ENCODE results near the gene BRMS1. TPM values are rescaled to one million over a fixed set of nuclear protein-coding genes. Genes with fewer than 3 reads are reported as not detected.
"Not testable (repeated sequence)": the region's sequence is repeated elsewhere in the genome, so short reads cannot be mapped to it uniquely, and the experiment has no call there.

The BRMS1 gene
- total and polyA plus RNA-seq, 2 experiments from 2014 or later: 46.2 to 65.9 TPM

DNA sequence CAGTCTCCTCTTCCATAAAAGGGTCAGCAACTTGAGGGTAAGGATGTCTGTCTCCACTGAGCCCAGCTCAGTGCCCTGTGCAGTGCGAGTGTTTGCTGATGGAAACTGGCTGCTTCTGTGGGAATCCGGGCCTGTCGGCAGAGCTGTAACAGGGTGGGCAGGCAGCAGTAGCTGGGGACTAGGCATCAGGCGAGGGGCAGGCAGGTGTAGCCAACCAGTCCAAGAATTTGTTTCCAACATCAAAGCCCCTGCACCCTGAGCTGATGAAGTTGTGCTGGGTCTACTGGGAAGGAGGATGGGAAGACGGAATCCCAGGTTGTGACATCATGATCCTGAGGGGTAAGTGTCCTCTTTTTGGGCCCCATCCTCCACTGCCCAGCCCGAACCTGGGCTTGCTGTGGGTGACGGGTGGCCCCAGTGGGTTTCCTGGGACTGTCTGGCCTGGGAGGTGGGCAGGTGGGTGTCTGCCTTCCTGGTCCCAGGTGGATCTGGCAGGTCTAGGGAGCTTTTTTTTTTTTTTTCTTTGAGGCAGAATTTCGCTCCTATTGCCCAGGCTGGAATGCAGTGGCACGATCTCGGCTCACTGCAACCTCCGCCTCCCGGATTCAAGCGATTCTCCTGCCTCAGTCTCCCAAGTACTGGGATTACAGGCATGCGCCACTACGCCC lies 15.6 kb upstream of the BRMS1 start:
- no peak overlapping the region for H3K4me3 ChIP-seq
- no peaks in the 10 kb centered on the region for H3K36me3 ChIP-seq (ENCODE audit: low read depth)
- no peaks in the 10 kb centered on the region for H3K9me2 ChIP-seq (ENCODE audit: insufficient read depth)
- DNase-seq: no peak
- H3K4me2 ChIP-seq (ENCODE audit: unreplicated experiment): no peak overlapping the region
- 90 to 91% methylated on average over 15 of the region's 15 CpGs for WGBS, 2 experiments (ENCODE audit: low coverage in 1 of 2, low lambda C conversion rate in 2 of 2, missing lambda C conversion rate in 2 of 2)
- no peaks in the 10 kb centered on the region for H3K79me2 ChIP-seq (ENCODE audit: insufficient read depth)
- no peak overlapping the region for H2AFZ ChIP-seq
- H4K20me1 ChIP-seq (ENCODE audit: insufficient read depth): no peaks in the 10 kb centered on the region
- no peaks in the 10 kb centered on the region for H3K4me1 ChIP-seq (ENCODE audit: insufficient read depth)
- no peaks in the 10 kb centered on the region for H3K27me3 ChIP-seq (replicated peaks; ENCODE audit: insufficient read depth)
- H3F3A ChIP-seq (ENCODE audit: insufficient read depth): no peaks in the 10 kb centered on the region
- TF ChIP-seq EZH2phosphoT487 (IDR thresholded peaks at IDR 0.05; ENCODE audit: insufficient read depth, low read depth) (no peak), EZH2 (IDR thresholded peaks at IDR 0.05; ENCODE audit: insufficient read depth, poor library complexity, severe bottlenecking) (no peak)
- H3K9ac ChIP-seq: no peak overlapping the region
- no peaks in the 10 kb centered on the region for H3K9me3 ChIP-seq (ENCODE audit: low read depth)
- in situ Hi-C loops (cut with MboI): no loop called here
- H3K27ac ChIP-seq: no peak overlapping the region

DNA sequence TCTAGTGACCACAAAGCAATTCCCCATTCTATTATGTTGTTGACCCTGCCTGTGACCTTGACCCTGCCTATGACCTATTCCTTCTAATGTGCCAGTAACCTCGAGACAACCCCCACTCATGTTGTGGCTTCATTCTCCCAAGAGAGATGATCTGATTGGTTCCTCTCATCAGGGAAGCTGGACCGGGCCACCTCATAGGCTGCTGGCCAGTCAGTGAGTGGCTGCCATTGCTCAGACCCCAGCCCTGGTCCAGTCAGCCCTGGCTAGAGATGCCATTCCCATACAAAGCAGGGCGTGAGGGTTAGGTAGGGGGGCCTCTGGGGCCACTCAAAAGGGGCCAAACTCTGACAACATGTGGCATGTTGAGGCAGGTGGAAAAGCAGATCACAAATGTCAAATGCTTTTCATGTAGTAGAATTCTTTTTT lies 14.8 kb upstream of the BRMS1 start:
- Histone ChIP-seq H3K27me3 (replicated peaks; ENCODE audit: insufficient read depth) (no peaks in the 10 kb centered on the region), H3K27ac (no peak overlapping the region), H3K9me3 (ENCODE audit: low read depth) (no peaks in the 10 kb centered on the region), H4K20me1 (ENCODE audit: insufficient read depth) (no peaks in the 10 kb centered on the region), H3K4me3 (no peak overlapping the region), H3F3A (ENCODE audit: insufficient read depth) (no peaks in the 10 kb centered on the region), H3K36me3 (ENCODE audit: low read depth) (no peaks in the 10 kb centered on the region), H2AFZ (no peak overlapping the region), H3K4me1 (ENCODE audit: insufficient read depth) (no peaks in the 10 kb centered on the region), H3K4me2 (ENCODE audit: unreplicated experiment) (no peak overlapping the region), H3K9me2 (ENCODE audit: insufficient read depth) (no peaks in the 10 kb centered on the region), H3K9ac (no peak overlapping the region), H3K79me2 (ENCODE audit: insufficient read depth) (no peaks in the 10 kb centered on the region)
- in situ Hi-C loops (cut with MboI): no loop called here
- no peak for TF ChIP-seq EZH2 (IDR thresholded peaks at IDR 0.05; ENCODE audit: insufficient read depth, poor library complexity, severe bottlenecking)
- TF ChIP-seq EZH2phosphoT487 (IDR thresholded peaks at IDR 0.05; ENCODE audit: insufficient read depth, low read depth): no peak
- WGBS, 2 experiments (ENCODE audit: low coverage in 1 of 2, low lambda C conversion rate in 2 of 2, missing lambda C conversion rate in 2 of 2): 67 to 75% methylated on average over 3 of the region's 3 CpGs
- DNase-seq: no peak

DNA sequence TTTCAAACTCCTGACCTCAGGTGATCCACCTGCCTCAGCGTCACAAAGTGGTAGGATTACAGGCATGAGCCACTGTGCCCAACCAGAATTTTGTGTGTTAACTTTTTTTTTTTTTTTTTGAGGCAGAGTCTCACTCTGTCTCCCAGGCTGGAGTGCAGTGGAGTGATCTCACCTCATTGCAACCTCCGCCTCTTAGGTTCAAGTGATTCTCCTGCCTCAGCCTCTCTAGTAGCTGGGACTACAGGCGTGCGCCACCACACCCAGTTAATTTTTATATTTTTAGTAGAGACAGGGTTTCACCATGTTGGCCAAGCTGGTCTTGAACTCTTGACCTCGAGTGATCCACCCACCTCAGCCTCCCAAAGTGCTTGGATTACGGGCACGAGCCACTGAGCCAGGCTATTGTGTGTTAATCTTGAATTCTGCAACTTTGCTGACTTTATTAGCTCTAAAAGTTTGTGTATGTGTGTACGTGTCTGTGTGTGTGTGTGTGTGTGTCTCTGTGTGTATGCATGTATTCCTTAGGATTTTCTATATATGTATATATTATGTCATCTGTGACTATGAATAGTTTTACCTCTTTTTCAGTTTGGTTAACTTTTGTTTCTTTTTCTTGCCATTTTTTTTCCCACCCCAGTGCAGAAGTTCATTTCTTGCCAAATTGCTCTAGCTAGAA lies 5.8 kb upstream of the BRMS1 start:
- H3K4me2 ChIP-seq (ENCODE audit: unreplicated experiment); in situ Hi-C loops (cut with MboI); H3K9ac ChIP-seq; H3K4me3 ChIP-seq; DNase-seq; H4K20me1 ChIP-seq (ENCODE audit: insufficient read depth); H3K9me2 ChIP-seq (ENCODE audit: insufficient read depth); H3K79me2 ChIP-seq (ENCODE audit: insufficient read depth); H3K27ac ChIP-seq; H3K27me3 ChIP-seq (replicated peaks; ENCODE audit: insufficient read depth); H3K9me3 ChIP-seq (ENCODE audit: low read depth); H3K4me1 ChIP-seq (ENCODE audit: insufficient read depth); H3K36me3 ChIP-seq (ENCODE audit: low read depth); H2AFZ ChIP-seq: not testable (repeated sequence)
- 92 to 94% methylated on average over 8 of the region's 8 CpGs for WGBS, 2 experiments (ENCODE audit: low coverage in 1 of 2, low lambda C conversion rate in 2 of 2, missing lambda C conversion rate in 2 of 2)
- H3F3A ChIP-seq (ENCODE audit: insufficient read depth): peaks cover 16% of the 10 kb centered on the region

DNA sequence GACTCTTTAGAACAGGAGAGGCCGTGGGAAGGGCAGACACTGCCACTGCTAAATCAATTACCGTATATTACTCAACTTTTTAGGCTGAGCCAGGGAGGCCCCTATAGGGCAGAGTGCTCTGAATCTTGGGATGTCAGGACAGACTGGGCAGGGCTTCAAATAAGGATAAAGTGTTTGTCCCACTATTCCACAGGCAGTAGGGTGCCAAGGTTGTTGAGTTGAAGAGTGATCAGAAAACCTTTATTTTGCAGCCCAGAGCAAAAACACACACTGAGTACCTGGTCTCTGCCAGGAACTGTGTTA lies 4.1 kb upstream of the BRMS1 start:
- H4K20me1 ChIP-seq (ENCODE audit: insufficient read depth): no peaks in the 10 kb centered on the region
- no peak for DNase-seq
- H3K9me2 ChIP-seq (ENCODE audit: insufficient read depth): no peaks in the 10 kb centered on the region
- no peaks in the 10 kb centered on the region for H3K36me3 ChIP-seq (ENCODE audit: low read depth)
- H3K4me3 ChIP-seq: no peak overlapping the region
- TF ChIP-seq EZH2 (IDR thresholded peaks at IDR 0.05; ENCODE audit: insufficient read depth, poor library complexity, severe bottlenecking) (no peak), EZH2phosphoT487 (IDR thresholded peaks at IDR 0.05; ENCODE audit: insufficient read depth, low read depth) (no peak)
- peaks cover 21% of the 10 kb centered on the region for H3F3A ChIP-seq (ENCODE audit: insufficient read depth)
- peaks cover 12% of the 10 kb centered on the region for H3K79me2 ChIP-seq (ENCODE audit: insufficient read depth)
- H3K4me1 ChIP-seq (ENCODE audit: insufficient read depth): peaks cover 14% of the 10 kb centered on the region; the same call in 1 of the 2 replicates
- H2AFZ ChIP-seq: no peak overlapping the region
- H3K4me2 ChIP-seq (ENCODE audit: unreplicated experiment): no peak overlapping the region
- in situ Hi-C loops (cut with MboI): no loop called here
- no peak overlapping the region for H3K27ac ChIP-seq
- no peaks in the 10 kb centered on the region for H3K27me3 ChIP-seq (replicated peaks; ENCODE audit: insufficient read depth)
- no peaks in the 10 kb centered on the region for H3K9me3 ChIP-seq (ENCODE audit: low read depth)
- H3K9ac ChIP-seq: no peak overlapping the region
- WGBS, 2 experiments (ENCODE audit: low coverage in 1 of 2, low lambda C conversion rate in 2 of 2, missing lambda C conversion rate in 2 of 2): 57 to 66% methylated on average over 2 of the region's 2 CpGs
